CD4-positive, alpha-beta T cell treated with Interferon gamma for 1 hour (primary cell): ENCODE data around the gene EMC8.
"Not testable (repeated sequence)": the region's sequence is repeated elsewhere in the genome, so short reads cannot be mapped to it uniquely, and the experiment has no call there.

Experiments
- DNase-seq: peaks from one replicate; pipeline ENCODE4 v3.0.0-alpha.2; 2020

Gene EMC8

DNA sequence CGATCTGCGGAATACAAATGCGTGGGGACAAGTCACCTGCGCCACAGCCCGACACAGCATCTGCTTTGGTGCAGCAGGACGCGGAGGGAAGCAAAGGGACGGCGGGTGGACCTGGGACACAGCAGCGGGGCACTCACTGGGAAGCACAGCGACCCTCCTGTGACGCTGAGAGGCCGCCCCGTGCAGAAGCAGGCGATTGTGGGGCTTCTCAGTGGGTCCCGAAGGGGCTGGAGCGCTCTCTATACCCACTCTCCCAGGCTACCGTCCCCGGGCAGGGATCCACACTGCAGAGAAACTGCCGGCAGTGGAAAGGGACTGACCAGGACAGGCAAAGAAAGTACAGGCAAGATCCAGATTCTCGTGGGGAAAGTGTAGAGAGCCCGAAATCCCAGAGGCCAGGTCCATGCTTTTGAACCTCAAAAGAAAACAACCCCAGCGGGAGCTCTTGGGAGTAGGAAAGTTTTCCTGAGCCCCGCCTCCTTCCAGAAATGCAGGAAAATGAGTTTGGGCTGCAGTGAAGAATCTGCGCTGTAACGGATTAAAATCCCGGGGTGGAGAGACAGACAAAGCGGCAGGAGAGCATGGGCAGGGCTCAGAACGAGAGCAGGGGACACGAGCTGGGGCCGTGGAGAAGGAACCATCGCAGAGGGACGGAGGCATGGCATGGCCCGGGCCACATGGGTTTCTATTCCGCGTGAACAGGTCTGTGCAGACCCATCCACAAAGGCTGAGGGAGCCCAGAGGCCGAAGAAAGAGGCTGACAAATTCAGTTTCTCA lies 12.9 kb upstream of the EMC8 start:
- no peak for DNase-seq

DNA sequence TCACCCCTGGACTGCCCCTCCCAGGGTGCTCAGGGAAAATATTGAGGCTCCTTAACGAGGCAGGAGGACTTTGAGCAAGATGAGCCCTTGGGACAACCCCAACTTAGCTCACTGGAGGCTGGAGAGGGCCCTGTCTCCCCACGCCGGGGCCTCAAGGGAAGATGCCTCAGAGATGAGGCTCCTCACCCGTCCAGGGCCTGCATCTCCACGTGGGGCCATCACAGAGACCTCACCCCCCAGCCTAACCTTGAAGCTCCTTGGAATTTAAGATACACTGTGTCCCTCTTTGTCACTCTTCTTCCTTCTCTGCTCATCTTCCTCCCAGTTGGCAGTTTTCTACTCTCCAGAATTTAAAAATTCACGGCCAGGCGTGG lies 11.4 kb upstream of the EMC8 start:
- no peak for DNase-seq

DNA sequence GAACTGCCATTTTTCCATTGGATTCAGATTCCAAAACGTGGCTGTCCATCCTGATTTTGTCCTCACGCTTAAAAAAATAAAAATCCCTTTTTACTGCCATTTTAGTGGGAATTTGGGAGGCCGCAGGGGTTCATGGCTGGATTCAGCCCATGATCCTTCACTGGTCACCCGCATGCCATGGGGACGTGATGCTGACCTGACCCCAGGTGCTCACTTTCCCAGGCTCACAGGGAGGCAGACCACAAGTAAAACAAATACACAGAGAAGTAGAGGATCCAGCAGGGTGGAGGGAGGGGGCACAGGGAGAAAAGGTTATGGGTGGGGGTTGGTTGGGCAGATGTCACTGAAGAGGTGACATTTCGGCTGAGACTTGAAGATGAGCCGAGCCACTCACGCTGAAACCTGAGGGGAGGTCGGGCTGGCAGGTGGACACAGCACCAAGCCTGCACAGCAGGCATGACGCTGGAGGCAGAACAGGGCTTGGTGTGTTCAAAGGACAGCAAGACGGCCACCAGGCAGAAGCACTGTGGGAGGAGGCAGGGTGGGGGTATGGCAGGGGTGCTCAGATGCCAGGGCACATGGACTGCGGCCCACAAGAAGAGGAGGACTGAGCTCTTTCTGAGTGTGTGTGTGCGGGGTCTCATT lies 10.9 kb upstream of the EMC8 start:
- no peak for DNase-seq

DNA sequence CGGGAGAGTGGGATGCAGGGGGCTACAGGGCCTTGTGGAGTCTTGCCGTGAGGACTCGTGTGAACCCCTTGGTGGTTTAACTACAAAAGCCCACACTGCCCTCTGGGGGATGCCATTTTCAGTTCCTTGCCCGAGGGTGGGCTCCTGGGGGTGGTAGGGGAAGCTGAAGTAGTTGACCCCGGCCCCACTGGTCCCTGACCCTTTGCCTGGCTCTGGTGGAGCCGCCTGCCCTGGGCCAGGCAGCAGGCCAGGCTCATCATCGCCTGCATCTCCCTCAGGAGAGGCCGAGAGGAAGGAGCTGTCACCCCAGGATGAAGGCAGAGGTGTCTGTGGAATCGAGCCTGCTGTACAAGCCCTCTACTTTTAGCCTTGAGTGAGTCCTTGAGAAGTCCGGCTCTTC lies 10.3 kb upstream of the EMC8 start:
- no peak for DNase-seq

- no peak for DNase-seq
These were observed 9.6 kb upstream of the EMC8 start for GRCh38 chr16:85808926-85809325.

DNA sequence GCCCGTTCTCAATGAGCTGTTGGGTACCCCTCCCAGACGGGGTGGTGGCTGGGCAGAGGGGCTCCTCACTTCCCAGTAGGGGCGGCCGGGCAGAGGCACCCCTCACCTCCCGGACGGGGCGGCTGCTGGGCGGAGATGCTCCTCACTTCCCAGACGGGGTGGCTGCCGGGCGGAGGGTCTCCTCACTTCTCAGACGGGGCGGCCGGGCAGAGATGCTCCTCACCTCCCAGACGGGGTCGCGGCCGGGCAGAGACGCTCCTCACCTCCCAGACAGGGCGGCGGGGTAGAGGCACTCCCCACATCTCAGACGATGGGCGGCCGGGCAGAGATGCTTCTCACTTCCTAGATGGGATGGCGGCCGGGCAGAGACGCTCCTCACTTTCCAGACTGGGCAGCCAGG lies 8.8 kb upstream of the EMC8 start:
- not testable (repeated sequence) for DNase-seq

DNA sequence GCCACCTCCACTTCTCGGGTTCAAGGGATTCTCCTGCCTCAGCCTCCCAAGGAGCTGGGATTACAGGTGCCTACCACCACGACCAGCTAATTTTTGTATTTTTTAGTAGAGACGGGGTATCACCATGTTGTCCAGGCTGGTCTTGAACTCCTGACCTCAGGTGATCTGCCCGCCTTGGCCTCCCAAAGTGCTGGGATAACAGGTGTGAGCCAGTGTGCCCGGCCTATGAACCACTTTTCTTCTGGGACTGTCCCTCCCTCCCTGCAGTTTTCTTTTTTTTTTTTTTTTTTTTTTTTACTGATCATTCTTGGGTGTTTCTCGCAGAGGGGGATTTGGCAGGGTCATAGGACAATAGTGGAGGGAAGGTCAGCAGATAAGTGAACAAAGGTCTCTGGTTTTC lies 8.0 kb upstream of the EMC8 start:
- not testable (repeated sequence) for DNase-seq

- no peak for DNase-seq
These were observed 7.2 kb upstream of the EMC8 start for GRCh38 chr16:85806539-85806938.

DNA sequence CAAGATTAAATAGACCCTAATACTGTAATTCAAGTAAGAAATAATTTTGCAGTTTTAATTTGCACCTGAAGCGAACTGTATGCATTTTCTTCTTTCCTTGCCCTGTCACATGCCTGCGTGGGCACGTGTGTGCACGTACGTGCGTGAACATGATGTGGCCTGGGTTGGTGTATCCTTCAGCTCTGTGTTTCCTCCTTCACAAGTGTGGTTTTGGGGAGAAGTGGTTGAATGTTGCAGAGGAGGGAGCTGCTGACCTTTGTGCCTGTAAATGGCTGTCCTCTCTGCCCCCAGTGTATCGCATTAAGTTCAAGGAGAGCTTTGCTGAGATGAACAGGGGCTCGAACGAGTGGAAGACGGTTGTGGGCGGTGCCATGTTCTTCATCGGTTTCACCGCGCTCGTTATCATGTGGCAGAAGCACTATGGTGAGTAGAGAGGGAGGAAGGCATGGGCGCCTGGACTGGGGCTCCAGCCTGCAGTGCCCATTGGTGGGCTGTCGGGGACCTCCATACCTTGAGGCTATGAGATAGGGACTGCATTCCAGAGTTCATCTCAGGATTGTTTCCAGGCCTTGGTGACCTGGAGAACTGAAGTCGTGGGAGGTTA lies 6.2 kb upstream of the EMC8 start:
- DNase-seq = no peak

DNA sequence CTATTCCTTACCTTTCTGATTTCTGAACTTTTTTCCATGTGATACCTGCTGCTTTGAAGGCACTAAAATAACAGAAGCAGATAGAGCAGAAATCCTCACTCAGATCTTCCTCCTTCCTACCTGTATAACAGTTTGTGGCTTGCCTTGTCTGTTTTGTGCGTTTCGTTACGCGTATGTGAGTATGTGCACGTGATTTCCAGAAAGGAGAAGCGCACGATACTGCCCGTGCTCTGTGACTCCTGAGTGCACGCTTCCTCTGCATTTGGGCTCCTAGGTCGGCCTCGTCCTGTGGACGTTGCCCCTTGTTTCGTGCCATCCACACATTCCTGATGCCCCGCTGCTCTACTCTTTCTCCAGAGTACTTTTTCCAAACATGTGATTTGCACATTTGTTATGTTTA lies 4.2 kb upstream of the EMC8 start:
- no peak for DNase-seq

DNA sequence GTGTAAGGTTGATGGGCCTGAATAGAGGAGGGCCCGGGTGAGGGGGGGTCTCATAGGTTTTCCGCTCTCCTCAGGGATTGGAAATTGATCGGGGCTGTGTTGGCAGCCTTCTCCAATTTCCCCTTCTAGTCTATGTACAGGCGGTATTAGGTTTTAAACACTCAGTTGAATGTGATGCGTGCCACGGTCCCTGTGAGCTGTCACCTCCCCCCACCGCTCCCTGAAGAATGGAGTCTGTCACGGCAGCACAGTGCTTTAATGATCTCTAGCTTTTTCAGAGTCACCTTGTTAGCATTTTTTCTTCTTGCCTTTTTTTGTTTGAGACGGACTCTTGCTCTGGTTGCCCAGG lies 951 bp upstream of the EMC8 start:
- DNase-seq = no peak

- no peak for DNase-seq
These were observed 345 bp downstream of the EMC8 start for GRCh38 chr16:85798901-85799496.

DNA sequence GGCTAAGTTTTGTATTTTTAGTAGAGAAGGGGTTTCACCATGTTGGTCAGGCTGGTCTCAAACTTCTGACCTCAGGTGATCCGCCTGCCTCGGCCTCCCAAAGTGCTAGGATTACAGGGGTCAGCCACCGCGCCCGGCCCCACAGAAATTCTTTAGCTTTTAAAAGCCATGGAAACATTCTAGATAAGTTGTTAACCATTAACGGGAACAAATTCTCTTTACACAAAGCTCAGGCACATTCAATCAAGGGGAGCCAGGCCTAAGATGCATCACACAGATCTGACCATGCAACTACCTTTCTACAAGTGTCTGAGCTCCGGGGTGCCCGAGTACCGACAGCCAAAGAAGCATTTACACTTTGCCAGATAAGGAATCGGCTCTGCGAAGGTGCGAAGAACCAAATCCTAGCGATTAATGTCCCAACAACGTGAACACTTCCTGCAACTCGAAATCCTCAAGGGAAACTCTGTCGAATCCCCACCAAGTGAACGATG lies 1.0 kb downstream of the EMC8 start:
- no peak for DNase-seq

- no peak for DNase-seq
These were observed 2.7 kb downstream of the EMC8 start for GRCh38 chr16:85796599-85796998.

- DNase-seq = no peak
These were observed 3.2 kb downstream of the EMC8 start for GRCh38 chr16:85796152-85796551.

DNA sequence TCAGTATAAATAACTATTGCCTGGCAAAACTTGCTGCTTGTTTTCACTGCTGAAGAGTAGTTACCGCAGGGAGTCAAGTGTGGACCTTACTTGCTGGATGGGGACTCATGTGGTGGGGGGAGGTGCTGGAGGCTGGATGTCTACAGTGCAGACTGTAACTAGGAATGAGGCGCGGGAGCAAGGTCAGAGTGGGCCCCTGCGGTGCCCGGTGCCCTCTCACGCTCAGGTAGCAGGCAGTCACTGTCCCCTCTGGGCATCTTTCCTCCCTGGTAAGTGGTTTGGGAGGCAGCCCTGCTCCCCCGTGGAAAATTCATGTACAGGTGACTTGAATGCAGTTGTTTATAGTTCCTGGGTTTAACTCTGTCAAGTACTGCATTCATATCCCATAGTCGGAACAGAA lies 4.6 kb downstream of the EMC8 start:
- DNase-seq = no peak

DNA sequence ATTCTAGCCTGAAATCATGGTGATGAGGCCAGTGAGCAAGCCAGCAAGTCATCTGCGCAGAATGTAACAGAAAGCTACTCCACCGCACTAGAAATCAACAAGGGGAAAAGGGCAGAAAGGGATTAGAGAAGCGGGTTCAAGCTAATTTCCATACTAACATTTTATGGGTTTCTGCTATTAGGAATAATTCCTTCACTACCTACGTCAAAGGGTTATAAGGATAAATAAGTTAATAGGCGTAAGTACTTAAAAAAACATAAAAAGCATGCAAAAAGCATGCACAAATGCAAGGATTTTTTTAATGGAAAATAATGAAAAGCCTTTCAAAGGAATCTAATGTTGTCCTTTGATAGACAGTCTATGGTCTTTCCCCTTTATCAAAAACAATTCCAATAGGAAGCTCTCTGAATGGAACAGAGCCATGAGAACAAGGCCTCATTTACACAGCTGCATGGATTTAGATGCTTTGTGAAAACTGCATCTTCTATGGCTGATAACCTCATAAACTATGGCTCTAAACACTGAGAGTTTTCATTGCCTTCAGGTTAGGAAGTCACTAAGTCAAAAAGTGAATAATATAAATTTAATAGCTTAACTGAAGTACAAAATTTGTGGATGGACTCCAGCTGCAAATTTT lies 5.6 kb downstream of the EMC8 start:
- DNase-seq = no peak

DNA sequence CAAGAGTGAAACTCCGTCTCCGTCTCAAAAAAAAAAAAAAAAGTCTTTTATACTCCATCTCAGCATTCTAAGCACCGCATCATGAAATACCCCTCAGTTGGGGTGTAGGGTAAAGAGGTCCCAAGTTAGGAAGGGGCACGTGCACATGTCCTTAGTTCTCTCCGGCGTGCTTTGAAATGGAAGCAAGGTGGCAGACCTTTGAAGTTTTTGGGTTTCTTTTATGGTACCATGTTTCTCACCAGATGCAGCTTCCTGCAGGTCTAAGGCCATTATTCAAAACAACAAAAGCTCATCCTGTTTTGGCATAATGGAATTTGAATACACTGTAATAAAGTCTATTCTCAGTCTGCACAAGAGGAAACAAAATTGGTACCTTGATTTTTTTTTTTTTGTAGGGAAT lies 9.6 kb downstream of the EMC8 start:
- DNase-seq = no peak

DNA sequence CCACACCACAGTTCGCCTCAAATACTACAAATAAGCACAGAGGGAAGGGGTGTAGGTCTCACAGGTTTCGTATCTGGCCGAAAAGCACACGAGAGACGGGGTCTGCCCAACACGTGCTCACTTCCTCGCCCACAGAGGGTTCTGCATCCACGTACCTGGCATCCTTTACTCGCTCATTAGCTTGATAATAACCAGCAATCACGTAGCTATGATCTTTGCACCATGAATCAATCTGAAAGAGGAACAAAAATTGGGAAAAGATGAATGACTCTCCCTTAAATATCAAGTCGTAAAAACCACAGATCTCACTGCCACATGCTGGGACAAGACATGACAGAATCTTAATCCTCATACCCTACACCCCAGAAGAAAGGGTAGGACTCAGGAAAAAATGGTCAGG lies 10.5 kb downstream of the EMC8 start:
- no peak for DNase-seq

DNA sequence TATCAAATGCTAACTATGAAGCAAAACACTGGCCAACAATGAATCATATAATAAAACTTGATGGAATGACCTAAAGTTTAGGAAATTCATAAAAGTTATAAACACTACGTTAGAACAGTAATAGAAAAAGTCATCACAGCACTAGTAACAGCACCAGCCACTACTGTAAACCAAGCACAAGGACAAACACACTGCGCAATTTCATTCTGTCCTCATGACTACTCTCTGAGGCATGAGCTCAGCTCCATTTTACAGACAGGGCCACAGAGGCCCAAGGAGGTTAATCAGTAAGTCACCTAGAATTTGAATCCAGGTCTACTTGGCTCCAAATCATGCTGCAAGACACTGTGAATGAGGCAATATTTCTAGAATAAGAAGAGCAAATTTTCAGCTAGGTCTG lies 13.4 kb downstream of the EMC8 start:
- no peak for DNase-seq

DNA sequence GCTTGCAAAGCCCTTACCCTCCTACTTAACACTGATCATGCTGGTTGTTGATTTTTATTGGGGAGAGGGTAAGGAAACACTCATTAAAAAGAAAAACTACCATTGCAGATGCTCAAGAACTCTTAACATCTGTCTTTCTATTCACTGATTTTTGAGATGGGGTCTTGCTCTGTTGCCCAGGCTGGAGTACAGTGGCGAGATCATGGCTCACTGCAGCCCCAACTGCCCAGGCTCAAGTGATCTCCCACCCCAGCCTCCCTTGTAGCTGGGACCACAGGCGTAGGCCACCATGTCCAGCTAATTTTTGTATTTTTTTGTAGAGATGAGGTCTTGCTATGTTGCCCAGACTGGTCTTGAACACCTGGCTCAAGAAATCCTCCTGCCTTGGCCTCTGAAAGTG lies 14.5 kb downstream of the EMC8 start:
- DNase-seq = no peak

GRCh38 chr16:85783441-85783840 lies 15.9 kb downstream of the EMC8 start:
- DNase-seq = no peak

GRCh38 chr16:85782451-85782850 lies 16.9 kb downstream of the EMC8 start:
- no peak for DNase-seq
